GM18519 (cell line): ENCODE results near the gene CTSD.
A peak's percentile ranks its signal among the peaks of the same experiment; 100 is the strongest.
"Not testable (repeated sequence)": the region's sequence is repeated elsewhere in the genome, so short reads cannot be mapped to it uniquely, and the experiment has no call there.

Source experiments
- ATAC-seq: cut with Tn5 transposase; IDR thresholded peaks from one replicate; pipeline ENCODE4 v1.9.1; 2021; ENCODE audit warnings: mild to moderate bottlenecking, moderate library complexity; ENCODE audit not compliant: unreplicated experiment, low FRiP score

CTSD gene

DNA sequence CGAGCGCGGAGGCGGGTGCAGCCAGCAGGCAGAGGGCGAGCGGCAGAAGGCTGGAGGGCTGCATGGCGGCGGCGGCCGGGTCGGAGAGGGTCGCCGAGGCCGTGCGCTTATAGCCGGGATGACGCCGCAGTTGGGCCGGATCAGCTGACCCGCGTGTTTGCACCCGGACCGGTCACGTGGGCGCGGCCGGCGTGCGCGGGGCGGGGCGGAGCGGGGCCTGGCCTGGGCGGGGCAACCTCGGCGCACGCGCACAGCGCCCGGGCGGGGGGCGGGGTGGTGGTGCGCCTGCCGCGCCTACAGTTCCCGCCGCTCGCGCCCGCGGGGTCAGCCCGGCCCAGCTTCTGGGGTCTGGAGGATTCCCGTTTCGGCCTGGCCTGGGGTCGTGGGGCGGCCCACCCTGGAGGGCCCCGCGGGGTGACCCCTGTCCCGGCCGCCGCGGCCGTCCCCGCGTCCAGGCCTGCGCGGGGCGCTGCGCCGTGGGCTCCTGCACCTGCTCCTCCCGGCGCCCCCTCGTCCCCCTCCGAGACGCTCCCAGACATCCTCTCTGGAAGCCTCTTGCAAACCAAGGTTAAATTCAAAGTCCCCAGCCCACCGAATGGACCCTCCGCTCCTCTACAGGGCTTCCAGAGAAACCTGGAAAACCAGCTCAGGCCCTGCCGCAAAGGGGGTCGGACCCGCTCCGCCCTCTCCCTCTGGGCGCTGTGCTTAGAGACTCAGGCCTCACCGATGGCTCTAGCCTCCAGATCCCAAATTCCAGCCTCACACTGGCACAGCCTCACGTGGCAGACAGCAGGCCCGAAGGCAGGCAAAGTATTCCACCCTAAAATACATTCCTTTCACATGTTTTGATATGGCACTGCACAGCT, at the start of gene CTSD:
TSS of gene CTSD (minus strand) at position 132 of the 866 bp plus-strand sequence. CDS start at position 64, 68 bp downstream.
- peak; percentile 61 for ATAC-seq

DNA sequence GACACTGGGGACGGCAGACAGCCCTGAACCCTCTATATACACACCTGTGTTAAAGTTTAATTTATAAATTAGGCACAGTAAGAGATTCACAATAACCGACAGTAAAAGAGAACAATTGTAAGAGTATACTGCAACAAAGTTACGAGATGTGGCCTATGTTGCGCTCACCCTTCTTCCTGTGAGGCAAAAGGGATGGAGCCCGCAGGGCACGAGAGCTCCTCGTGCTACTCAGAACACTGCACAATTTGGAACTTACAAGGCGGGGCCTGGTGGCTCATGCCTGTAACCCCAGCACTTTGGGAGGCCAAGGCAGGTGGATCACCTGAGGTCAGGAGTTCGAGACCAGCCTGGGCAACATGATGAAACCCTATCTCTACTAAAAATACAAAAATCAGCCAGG, 49.6 kb upstream of the CTSD start:
- ATAC-seq: not testable (repeated sequence)

DNA sequence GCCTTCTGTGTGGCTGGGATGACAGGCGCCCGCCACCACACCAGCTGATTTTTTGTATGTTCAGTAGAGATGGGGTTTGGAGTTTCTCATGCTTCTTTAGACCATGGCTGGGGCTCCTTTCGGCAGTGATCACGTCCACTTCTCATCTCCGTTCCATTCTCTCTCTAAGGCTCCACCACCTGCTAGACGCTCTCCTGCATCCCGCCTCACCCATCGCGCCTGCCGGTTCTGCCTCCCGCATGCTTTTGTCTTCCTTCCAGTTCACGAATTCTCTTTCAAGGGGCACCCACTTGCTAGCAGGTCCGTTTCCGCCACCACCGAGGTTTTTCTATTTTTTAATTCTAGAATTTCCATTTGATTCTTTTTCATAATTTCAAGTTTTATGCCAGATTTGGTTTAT, 49.1 kb upstream of the CTSD start:
- ATAC-seq: no peak

- no peak for ATAC-seq
Observed at GRCh38 chr11:1812274-1812673, 48.5 kb upstream of the CTSD start.

DNA sequence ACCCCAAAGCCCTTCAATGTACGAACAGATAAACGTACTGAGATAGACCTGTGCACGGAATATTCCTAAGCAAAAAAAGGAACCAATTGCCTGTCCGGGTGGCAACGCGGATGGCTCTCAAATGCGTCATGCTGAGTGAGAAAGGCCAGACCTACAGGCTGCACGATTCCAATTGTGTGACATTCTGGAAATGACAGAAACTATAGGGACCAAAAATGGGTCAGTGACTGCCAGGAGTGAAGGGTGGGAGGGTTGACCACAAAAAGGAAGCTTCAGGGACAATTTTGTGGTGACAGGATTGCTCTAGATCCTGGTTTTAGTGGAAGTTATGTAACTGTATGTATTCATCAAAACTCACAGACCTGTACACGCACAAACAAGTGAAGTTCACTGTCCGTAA, 47.0 kb upstream of the CTSD start:
- ATAC-seq: no peak

- no peak for ATAC-seq
Observed at GRCh38 chr11:1807264-1807995, 43.7 kb upstream of the CTSD start.

DNA sequence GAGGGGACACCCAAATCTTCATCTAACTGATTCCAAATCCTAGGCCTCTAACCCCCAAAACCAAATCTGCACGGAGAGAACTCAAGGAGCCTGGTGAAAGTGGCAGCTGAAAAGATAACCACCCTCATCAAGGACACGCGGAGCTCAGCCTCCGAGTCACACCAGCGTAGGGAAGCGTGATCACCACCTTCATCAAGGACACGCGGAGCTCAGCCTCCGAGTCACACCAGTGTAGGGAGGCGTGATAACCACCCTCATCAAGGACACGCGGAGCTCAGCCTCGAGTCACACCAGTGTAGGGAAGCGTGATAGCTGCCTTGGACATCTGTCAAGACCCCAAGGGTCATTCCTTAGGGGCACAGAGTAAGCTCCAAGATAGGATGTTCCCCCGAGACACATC, 41.8 kb upstream of the CTSD start:
- no peak for ATAC-seq

GRCh38 chr11:1803835-1804519, 40.2 kb upstream of the CTSD start:
- not testable (repeated sequence) for ATAC-seq

DNA sequence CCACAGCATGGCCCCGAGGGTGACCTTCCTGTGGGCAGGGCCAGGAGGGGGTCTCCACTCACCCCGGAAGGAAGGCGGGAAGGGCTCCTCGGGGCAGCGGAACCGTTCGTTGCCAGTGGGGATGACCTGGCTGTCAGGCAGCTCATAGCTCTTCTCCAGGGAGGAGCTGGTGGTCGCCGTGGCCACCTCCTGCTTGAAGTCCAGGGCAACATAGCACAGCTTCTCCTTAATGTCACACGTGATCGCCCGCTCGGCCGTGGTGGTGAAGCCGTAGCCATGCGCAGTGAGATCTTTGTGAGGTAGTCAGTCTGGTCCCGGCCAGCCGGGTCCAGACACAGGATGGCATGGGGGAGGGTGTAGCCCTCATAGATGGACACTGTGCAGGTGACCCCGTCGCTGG, 39.5 kb upstream of the CTSD start:
- no peak for ATAC-seq

DNA sequence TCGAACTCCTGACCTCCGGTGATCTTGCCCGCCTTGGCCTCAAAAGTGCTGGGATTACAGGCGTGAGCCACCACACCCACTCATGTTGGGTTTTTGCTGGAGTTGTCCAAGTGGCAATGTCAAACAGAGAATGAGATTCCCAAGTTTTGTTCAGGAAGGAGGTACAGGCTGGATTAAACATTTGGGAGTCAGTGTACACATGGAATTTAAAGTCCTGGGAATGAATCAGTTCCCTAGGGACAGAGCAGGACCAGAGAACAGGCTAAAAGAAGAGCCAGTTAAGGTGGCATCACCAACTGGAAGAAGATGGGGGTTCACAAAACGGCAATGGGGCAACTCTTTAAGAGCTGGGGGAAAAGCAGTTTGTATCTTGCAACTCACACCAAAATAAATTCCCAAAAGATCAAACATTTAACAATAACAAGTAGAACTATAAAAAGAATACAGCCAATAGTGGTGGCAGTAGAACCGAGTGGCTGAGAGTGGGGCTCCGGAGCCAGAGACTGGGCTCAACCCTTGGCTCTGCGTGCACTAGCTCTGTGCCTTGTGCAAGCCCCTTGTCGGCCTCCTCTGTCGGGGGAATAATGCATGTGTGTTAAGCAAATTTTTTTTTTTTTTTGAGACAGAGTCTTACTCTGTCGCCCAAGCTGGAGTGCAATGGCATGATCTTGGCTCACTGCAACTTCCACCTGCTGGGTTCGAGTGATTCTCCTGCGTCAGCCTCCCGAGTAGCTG, 33.8 kb upstream of the CTSD start:
- no peak for ATAC-seq

- ATAC-seq: no peak
Observed at GRCh38 chr11:1796413-1797011, 32.8 kb upstream of the CTSD start.

DNA sequence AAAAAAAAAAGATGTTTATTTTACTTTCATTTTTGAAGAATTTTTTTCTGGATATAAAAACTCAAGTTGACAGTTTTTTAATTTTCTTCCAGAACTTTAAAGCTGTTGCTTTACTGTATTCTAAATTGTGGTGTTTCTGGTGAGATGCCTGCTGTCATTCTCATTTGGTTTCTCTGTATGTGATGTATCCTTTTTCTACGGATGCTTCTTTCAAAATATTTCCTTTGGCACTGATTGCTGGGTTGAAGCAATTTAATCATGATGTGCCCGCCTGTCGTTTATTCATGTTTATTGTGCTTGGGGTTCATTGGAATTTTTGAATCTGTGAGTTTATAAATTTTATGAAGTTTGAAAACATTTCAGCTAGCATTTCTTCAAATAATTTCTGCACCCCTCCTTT, 29.4 kb upstream of the CTSD start:
- ATAC-seq: no peak

DNA sequence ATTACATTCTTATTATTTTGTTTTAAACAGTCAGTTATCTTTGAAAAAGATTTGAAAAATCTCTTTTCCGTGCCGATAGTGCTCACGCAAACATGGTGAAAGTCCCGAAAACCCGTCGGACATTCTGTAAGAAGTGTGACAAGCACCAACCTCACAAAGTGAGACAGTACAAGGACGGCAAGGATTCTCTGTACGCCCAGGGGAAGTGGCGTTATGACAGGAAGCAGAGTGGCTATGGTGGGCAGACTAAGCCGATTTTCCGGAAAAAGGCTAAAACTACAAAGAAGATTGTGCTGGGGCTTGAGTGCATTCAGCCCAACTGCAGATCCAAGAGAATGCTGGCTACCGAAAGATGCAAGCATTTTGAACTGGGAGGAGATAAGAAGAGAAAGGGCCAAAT, 28.7 kb upstream of the CTSD start:
- ATAC-seq: no peak

DNA sequence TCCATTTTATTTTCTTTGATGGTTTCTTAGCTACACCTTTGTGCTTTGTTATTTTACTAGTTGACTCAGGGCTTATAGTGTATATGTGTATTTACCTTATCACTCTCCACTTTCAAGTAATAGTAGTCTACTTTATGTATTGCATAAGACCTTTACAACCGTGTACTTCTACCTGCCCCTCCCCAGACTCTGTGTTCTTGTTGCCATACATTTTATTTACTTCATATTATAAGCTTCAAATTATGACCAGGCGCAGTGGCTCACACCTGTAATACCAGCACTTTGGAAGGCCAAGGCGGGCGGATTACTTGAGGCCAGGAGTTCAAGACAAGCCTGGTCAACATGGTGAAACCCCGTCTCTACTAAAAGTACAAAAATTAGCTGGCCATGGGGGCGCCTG, 28.2 kb upstream of the CTSD start:
- no peak for ATAC-seq

- no peak for ATAC-seq
Observed at GRCh38 chr11:1786466-1786865, 22.7 kb upstream of the CTSD start.

DNA sequence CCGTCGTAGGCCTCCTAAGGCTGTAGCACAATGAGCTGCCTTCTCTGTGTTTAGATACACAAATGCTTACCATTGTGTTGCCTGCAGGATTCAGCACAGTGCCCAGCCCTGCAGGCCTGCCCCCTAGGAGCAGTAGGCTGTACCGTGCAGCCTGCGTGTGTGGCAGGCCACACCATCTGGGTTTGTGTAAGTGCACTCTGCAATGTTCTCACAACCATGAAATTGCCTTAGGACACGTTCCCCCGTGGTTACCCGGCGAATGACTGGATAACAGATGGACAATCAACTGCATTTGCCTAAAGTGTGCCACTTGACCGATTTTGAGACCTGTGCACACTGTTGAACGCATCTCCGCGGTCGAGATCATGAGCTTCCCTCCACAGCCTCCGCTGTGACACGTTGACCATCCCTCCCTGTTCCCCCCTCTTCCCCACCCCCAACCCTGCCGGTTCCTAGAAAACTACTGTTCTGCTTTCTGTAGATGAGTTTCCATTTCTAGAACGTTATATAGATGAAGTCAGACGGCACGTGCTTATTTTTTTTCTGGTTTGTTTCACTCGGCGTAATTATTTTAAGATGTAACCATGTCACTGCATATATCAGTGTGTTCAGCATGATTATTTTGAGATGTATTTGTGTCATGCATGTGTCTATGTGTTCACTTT, 22.2 kb upstream of the CTSD start:
- no peak for ATAC-seq

- ATAC-seq: no peak
Observed at GRCh38 chr11:1784761-1785650, 21.3 kb upstream of the CTSD start.

DNA sequence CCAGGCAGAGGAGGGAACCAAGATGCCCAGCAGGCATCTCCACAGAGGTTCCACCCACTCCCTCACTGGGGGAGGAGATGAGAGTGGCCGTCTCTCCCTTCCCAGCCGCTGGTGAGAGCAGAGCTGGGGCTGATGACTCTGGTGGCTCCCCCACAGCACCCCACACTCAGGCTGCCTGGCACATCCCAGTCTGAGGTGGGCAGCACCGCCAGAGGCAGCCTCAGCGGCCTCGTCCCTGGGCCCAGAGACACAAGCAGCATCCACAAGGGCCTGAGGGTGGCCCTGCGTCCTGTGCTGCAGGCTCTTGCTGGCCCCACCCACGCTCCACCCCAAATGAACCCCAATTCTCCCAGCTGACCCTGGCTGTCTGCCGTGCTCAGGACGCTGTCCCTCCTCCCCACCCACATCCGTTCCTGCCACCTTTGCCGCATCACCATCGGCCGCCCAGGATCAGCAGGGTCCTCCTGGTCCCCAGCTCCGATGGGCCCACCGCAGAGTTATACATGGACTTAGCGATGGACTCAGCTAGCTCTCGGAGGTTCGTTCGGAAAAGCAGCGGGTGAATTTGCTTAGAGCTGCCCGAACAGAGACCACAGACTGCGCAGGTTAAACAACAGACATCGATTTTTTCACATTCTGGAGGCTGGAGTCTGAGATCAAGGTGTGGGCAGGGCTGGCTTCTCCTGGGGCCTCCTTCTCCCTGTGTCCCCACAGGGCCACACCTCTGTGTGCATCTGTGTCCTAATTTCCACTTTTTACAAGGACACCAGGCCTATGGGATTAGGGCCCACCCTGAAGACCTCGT, 20.2 kb upstream of the CTSD start:
- no peak for ATAC-seq
